Esophagus muscularis mucosa (tissue), 4 donors: ENCODE results near the gene CCDC88A. TPM values are rescaled to one million over a fixed set of nuclear protein-coding genes. Genes with fewer than 3 reads are reported as not detected.
"Not testable (repeated sequence)": the region's sequence is repeated elsewhere in the genome, so short reads cannot be mapped to it uniquely, and the experiment has no call there.

Source experiments
- DNase-seq: peaks from one replicate; pipeline ENCODE4 v3.0.0-alpha.2; 2017; ENCODE audit errors: extremely low spot score
- H3K27ac ChIP-seq, 4 donors: fragments of 200-600 bp; sonication (generic); replicated peaks in 1 of 4; 1 replicate in 3 of 4; 2 replicates in 1 of 4; pipeline ENCODE4 v1.5.1; 2016 to 2019; ENCODE audit warnings: mild to moderate bottlenecking in 1 of 4
- H3K27me3 ChIP-seq, 4 donors: fragments of 200-600 bp; sonication (generic); one replicate each; pipeline versions ENCODE4 v1.5.1 to v1.6.0; 2016 to 2019
- H3K36me3 ChIP-seq, 4 donors: fragments of 200-600 bp; sonication (generic); one replicate each; pipeline ENCODE4 v1.5.1; 2016 to 2019
- H3K4me1 ChIP-seq, 4 donors: fragments of 200-600 bp; sonication (generic); one replicate each; pipeline ENCODE4 v1.5.1; 2016 to 2019
- H3K4me3 ChIP-seq, 4 donors: fragments of 200-600 bp; sonication (generic); 1 replicate in 2 of 4; 2 replicates in 2 of 4; pipeline ENCODE4 v1.5.1; 2016 to 2019; ENCODE audit warnings: mild to moderate bottlenecking in 4 of 4, moderate library complexity in 1 of 4
- H3K9me3 ChIP-seq, 4 donors: fragments of 200-600 bp; sonication (generic); 1 replicate in 3 of 4; 2 replicates in 1 of 4; pipeline ENCODE4 v1.5.1; 2016 to 2019
- EP300 ChIP-seq: sonication (generic); formaldehyde crosslinking; IDR thresholded peaks from one replicate; pipeline ENCODE4 v1.6.1; 2017; ENCODE audit warnings: antibody characterized with exemption
- POLR2A ChIP-seq: fragments of 450-650 bp; IDR thresholded peaks from one replicate; pipeline ENCODE4 v1.6.1; 2017; ENCODE audit warnings: antibody characterized with exemption, moderate library complexity, mild to moderate bottlenecking, low read depth
- POLR2AphosphoS5 ChIP-seq, 2 donors: sonication (generic); formaldehyde crosslinking; IDR thresholded peaks; one replicate each; pipeline ENCODE4 v1.6.1; 2017; ENCODE audit warnings: antibody characterized with exemption in 2 of 2
- WGBS: methylation state at CpG from one replicate; pipeline ENCODE4 v1.1.5; 2018; 5-methylcytosine and 5-hydroxymethylcytosine counted together
- intact Hi-C: fragments of 100-400 bp; cut with DNase I; formaldehyde crosslinking; loops from one replicate; pipeline ENCODE4 v1.15.1; 2023
- total RNA-seq, 4 donors: library from RNA; depleted of rRNA; stranded (reverse); fragments of >200 nt; gene quantifications; one replicate each; pipeline versions ENCODE4 v1.1.0 to v1.2.1, GENCODE V29; 2016
- TF ChIP-seq, protein P1 (sequence below), 3 experiments: fragments of 200-600 bp in 2 of 3; fragments of 450-650 bp in 1 of 3; sonication (generic) in 2 of 3; IDR thresholded peaks; one replicate each; pipeline ENCODE4 v1.5.1; 2017 to 2019; ENCODE audit warnings: antibody characterized with exemption in 3 of 3, mild to moderate bottlenecking in 2 of 3, moderate library complexity in 1 of 3

Gene CCDC88A
- total RNA-seq, 4 donors from 2014 or later = 29.7 to 58.6 (median 38.5) TPM

GRCh38 chr2:55391615-55392242, 27.9 kb downstream of the CCDC88A start:
- Histone ChIP-seq H3K4me3 (no peak overlapping the region), H3K27me3 (no peaks in the 10 kb centered on the region), H3K9me3 (peaks cover 0 to 6% (median 0%) of the 10 kb centered on the region in 4 donors), H3K4me1 (no peaks in the 10 kb centered on the region), H3K36me3 (no peaks in the 10 kb centered on the region), H3K27ac (no peak overlapping the region)
- no peak for DNase-seq
- intact Hi-C loops = no loop called here
- TF ChIP-seq POLR2A = no peak
- no peak for TF ChIP-seq EP300
- no peak for TF ChIP-seq POLR2AphosphoS5 (IDR thresholded peaks at IDR 0.05)
- TF ChIP-seq, protein P1, sequence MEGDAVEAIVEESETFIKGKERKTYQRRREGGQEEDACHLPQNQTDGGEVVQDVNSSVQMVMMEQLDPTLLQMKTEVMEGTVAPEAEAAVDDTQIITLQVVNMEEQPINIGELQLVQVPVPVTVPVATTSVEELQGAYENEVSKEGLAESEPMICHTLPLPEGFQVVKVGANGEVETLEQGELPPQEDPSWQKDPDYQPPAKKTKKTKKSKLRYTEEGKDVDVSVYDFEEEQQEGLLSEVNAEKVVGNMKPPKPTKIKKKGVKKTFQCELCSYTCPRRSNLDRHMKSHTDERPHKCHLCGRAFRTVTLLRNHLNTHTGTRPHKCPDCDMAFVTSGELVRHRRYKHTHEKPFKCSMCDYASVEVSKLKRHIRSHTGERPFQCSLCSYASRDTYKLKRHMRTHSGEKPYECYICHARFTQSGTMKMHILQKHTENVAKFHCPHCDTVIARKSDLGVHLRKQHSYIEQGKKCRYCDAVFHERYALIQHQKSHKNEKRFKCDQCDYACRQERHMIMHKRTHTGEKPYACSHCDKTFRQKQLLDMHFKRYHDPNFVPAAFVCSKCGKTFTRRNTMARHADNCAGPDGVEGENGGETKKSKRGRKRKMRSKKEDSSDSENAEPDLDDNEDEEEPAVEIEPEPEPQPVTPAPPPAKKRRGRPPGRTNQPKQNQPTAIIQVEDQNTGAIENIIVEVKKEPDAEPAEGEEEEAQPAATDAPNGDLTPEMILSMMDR (IDR thresholded peaks at IDR 0.05) = no peak
- WGBS = 79% methylated on average over 3 of the region's 3 CpGs

GRCh38 chr2:55391155-55391554, 28.5 kb downstream of the CCDC88A start:
- DNase-seq = no peak
- Histone ChIP-seq H3K9me3 (peaks cover 0 to 6% (median 0%) of the 10 kb centered on the region in 4 donors), H3K36me3 (no peaks in the 10 kb centered on the region), H3K4me1 (no peaks in the 10 kb centered on the region), H3K27me3 (no peaks in the 10 kb centered on the region), H3K4me3 (no peak overlapping the region), H3K27ac (no peak overlapping the region)
- intact Hi-C loops = no loop called here
- WGBS = 93% methylated on average over 2 of the region's 2 CpGs
- TF ChIP-seq POLR2A = no peak
- TF ChIP-seq, protein P1 (IDR thresholded peaks at IDR 0.05) = no peak
- TF ChIP-seq POLR2AphosphoS5 (IDR thresholded peaks at IDR 0.05) = no peak
- no peak for TF ChIP-seq EP300

DNA sequence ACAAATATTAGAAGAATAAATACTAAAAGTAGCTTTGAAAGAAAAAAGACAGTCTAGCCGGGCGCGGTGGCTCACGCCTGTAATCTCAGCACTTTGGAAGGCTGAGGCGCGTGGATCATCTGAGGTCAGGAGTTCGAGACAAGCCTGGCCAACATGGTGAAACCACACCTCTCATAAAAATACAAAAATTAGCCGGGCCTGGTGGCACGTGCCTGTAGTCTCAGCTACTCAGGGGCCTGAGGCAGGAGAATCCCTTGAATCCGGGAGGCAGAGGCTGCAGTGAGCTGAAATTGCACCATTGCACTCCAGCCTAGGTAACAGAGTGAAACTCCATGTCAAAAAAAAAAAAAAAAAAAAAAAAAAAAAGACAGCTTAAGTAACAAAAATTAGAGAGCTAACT, 34.1 kb downstream of the CCDC88A start:
- WGBS = 92% methylated on average over 10 of the region's 10 CpGs
- intact Hi-C loops, H3K27ac ChIP-seq: not testable (repeated sequence)

DNA sequence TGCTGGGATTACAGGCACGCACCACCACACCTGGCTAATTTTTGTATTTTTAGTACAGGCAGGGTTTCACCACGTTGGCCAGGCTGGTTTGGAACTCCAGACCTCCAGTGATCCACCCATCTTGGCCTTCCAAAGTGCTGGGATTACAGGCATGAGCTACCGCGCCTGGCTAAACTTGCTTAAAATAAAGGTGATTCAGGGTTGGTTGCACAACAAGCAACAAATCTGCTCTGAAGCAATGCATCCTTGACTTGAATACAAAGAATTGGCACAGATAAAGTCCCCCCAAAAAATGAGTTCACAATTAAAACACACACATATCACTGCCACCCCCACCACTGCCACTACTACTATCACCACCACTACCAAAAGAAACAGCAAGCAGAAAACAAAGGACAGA, 34.9 kb downstream of the CCDC88A start:
- Histone ChIP-seq H3K4me3 (no peak overlapping the region), H3K4me1 (no peaks in the 10 kb centered on the region), H3K27me3 (no peaks in the 10 kb centered on the region), H3K27ac (no peak overlapping the region), H3K9me3 (no peaks in the 10 kb centered on the region), H3K36me3 (peaks cover 0 to 3% (median 0%) of the 10 kb centered on the region in 4 donors)
- DNase-seq = no peak
- TF ChIP-seq POLR2A (no peak), POLR2AphosphoS5 (IDR thresholded peaks at IDR 0.05) (no peak), EP300 (no peak)
- TF ChIP-seq, protein P1 (IDR thresholded peaks at IDR 0.05) = no peak
- WGBS = 97% methylated on average over 4 of the region's 4 CpGs
- intact Hi-C loops = no loop called here

More for the DNA sequence above, 34.1 kb downstream of the CCDC88A start:
- not testable (repeated sequence) for H3K4me1 ChIP-seq, DNase-seq, H3K36me3 ChIP-seq, H3K27me3 ChIP-seq, H3K4me3 ChIP-seq, H3K9me3 ChIP-seq

DNA sequence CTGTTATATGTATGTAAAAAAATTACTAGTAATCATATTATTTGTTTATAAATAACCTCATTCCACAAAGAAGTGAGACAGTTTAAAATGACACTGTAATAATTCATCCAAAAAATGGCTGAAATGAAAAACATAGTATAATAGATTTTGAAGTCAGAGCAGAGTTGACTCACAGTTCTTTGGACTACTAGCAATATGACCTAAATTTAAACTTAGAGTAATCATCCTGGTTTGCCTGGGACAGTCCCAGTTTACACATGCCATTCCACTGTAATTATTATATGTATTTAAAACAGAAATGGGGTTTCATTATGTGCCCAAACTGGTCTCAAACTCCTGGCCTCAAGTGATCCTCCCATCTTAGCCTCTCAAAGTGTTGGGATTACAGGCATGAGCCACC, 48.3 kb downstream of the CCDC88A start:
- Histone ChIP-seq H3K27ac (no peak overlapping the region), H3K4me3 (no peak overlapping the region), H3K36me3 (no peaks in the 10 kb centered on the region), H3K27me3 (no peaks in the 10 kb centered on the region), H3K4me1 (peaks cover 0 to 40% (median 13%) of the 10 kb centered on the region in 4 donors), H3K9me3 (no peaks in the 10 kb centered on the region)
- intact Hi-C loops = no loop called here
- TF ChIP-seq POLR2AphosphoS5 (IDR thresholded peaks at IDR 0.05) = no peak
- no peak for TF ChIP-seq POLR2A
- TF ChIP-seq EP300 = no peak
- TF ChIP-seq, protein P1 (IDR thresholded peaks at IDR 0.05) = no peak
- no peak for DNase-seq
